Aortic smooth muscle cell (primary cell): ENCODE results near the gene CFTR. TPM values are rescaled to one million over a fixed set of nuclear protein-coding genes. Genes with fewer than 3 reads are reported as not detected.

Experiments used
- total RNA-seq: library from RNA; depleted of rRNA; stranded (reverse); fragments of >200 nt; gene quantifications from 2 replicates; pipeline ENCODE4 v1.2.3, GENCODE V29; 2014

CFTR gene
- total RNA-seq = not detected in 2 replicates

GRCh38 chr7:117479225-117480054 is at the start of gene CFTR:
CFTR (plus strand) TSS chr7:117480025; CDS start chr7:117480095, 70 bp downstream.

Other genes starting within 250 kb of the CFTR start
- not detected in 2 replicates for gene WNT2, start 157.0 kb upstream of the CFTR start, total RNA-seq
- not detected in 2 replicates for gene ASZ1, start 52.5 kb upstream of the CFTR start, total RNA-seq